ENCODE measurements around the gene NR3C2. TPM values are rescaled to one million over a fixed set of nuclear protein-coding genes. Genes with fewer than 3 reads are reported as not detected.

NR3C2 gene
- total RNA-seq (2021; ENCODE audit: unreplicated experiment) = 2.7 TPM
- polyA plus RNA-seq (2012) = 0.87 and 1.5 TPM in 2 replicates
- percentile 35 among the genes with signal in this experiment for Bru-seq, nascent RNA
- BruChase-seq, experiment 1, labeled RNA remaining after a 6-hour chase = percentile 17 among the genes with signal in this experiment
- BruChase-seq, experiment 2, labeled RNA remaining after a 2-hour chase = percentile 25 among the genes with signal in this experiment
- long read RNA-seq, partial matches to known transcripts = 0 of 3 reads
- long read RNA-seq, other reads (novel, unspliced or antisense) = 3 of 3 reads

DNA sequence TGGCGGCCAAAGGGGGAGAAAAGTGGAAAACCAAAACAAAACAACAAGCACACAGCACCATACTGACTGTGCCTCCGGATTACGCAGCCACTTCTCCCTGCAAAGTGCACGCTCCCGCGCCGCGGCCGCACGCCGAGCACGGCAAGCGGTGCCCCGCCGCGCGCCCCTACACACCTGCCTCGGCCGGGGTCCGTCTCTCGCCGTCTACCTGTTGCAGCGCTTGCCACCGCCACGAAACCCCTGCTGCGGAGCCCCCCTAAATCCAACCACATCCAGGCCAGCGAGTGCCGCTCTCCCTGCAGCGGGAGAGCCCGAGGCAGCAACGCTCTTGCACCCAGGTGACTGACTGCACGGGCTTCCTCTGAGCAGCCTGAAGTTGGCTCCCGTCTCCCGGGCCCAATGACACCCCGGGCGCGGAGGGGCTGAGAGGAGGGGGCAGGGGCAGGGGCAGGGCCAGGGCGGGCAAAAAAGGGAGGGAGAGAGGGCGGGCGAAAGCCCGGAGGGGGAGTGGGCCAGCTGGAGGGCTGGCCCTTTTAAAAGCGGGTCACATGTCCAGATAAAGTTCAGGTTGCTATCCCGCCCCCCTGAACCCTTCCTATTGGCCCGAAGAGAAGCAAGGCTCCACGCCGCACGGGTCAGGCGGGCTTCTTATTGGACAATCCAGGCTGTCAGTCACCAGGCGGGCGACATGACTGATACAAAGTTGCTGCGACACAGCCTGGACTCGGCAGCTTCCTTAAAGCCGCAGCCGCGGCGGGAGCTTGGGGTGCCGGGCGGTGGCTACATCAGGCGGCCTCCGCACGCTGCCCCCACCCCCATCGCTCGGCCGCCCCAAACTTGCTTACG lies at the start of gene NR3C2:
TSS of gene NR3C2 (minus strand) at position 429 of the 846 bp plus-strand sequence.
- ChIA-PET CTCF (no interaction called here), POLR2A (interaction anchor here (0.6 to 1.2 kb wide), 3 partner anchors 191 to 1106 kb away, joined by 3 to 5 read pairs (median 3); no protein-coding TSS in a partner anchor), RAD21 (ENCODE audit: low non-redundant PET in 1 of 2, low total read pairs in 2 of 2, uncharacterized antibody in 2 of 2, unreplicated experiment in 2 of 2) (no interaction called here)
- H2AFZ ChIP-seq (ENCODE audit: low read depth, low read length, poor library complexity, severe bottlenecking) = peak within 1 kb of the TSS; percentile 91
- intact Hi-C loops (cut with micrococcal nuclease) = loop anchor here (10.0 kb wide), 1 partner anchor 457 kb away; no protein-coding TSS in a partner anchor
- ATAC-seq (peak; percentile 92), DNase-seq (ENCODE audit: low read depth, low spot score) (peak; percentile 95)
- TF ChIP-seq SIN3A (IDR thresholded peaks at IDR 0.05; ENCODE audit: low read depth) (peak; percentile 60), CBX3 (IDR thresholded peaks at IDR 0.05; ENCODE audit: low read depth) (no peak), POLR2A (IDR thresholded peaks at IDR 0.05; ENCODE audit: borderline replicate concordance, extremely low read depth, insufficient read depth, insufficient read length) (peak; percentile 95), FOSL1 (IDR thresholded peaks at IDR 0.05; ENCODE audit: low read depth) (no peak), SP1 (IDR thresholded peaks at IDR 0.05; ENCODE audit: low read depth) (peak; percentile 97), POLR2AphosphoS5 (IDR thresholded peaks at IDR 0.05; ENCODE audit: low read depth, low read length) (peak; percentile 97), TCF7L2 (IDR thresholded peaks at IDR 0.05; ENCODE audit: borderline replicate concordance, extremely low read depth, insufficient read depth, insufficient read length) (peak; percentile 61), YY1 (IDR thresholded peaks at IDR 0.05; ENCODE audit: extremely low read depth, insufficient replicate concordance, low read depth, low read length) (peak; percentile 41), MAX (IDR thresholded peaks at IDR 0.05) (peak; percentile 73)
- TF ChIP-seq, protein P1, sequence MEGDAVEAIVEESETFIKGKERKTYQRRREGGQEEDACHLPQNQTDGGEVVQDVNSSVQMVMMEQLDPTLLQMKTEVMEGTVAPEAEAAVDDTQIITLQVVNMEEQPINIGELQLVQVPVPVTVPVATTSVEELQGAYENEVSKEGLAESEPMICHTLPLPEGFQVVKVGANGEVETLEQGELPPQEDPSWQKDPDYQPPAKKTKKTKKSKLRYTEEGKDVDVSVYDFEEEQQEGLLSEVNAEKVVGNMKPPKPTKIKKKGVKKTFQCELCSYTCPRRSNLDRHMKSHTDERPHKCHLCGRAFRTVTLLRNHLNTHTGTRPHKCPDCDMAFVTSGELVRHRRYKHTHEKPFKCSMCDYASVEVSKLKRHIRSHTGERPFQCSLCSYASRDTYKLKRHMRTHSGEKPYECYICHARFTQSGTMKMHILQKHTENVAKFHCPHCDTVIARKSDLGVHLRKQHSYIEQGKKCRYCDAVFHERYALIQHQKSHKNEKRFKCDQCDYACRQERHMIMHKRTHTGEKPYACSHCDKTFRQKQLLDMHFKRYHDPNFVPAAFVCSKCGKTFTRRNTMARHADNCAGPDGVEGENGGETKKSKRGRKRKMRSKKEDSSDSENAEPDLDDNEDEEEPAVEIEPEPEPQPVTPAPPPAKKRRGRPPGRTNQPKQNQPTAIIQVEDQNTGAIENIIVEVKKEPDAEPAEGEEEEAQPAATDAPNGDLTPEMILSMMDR (IDR thresholded peaks at IDR 0.05 in 2 of 3, conservative IDR thresholded peaks at IDR 0.05 in 1 of 3; ENCODE audit: borderline replicate concordance in 1 of 3, insufficient read depth in 1 of 3, low read depth in 2 of 3, low read length in 2 of 3) = no peak
- peaks cover 4 to 27% of the 10 kb centered on the region in 2 experiments; a peak in 3 of 4 replicates for H3K4me1 ChIP-seq (ENCODE audit: control insufficient read depth in 1 of 2, insufficient read depth in 2 of 2, low read length in 2 of 2)
- no peaks in the 10 kb centered on the region for H3K36me3 ChIP-seq (ENCODE audit: control insufficient read depth in 1 of 2, insufficient read depth in 2 of 2, low read length in 2 of 2)
- H3K9ac ChIP-seq (ENCODE audit: low read length) = peak within 1 kb of the TSS; percentile 65
- H3K27ac ChIP-seq (ENCODE audit: low read depth, low read length) = peak within 1 kb of the TSS; percentile 43; the same call in 1 of the 2 replicates
- no peaks in the 10 kb centered on the region for H3K79me2 ChIP-seq (ENCODE audit: insufficient read depth, low read length)
- H3K4me3 ChIP-seq (replicated peaks in 1 of 2; ENCODE audit: low read depth in 1 of 2, low read length in 2 of 2) = peak within 1 kb of the TSS; percentile 76 to 87
- no peaks in the 10 kb centered on the region for H3K9me2 ChIP-seq (ENCODE audit: insufficient read depth)
- no peaks in the 10 kb centered on the region; the same call in 1 of the 2 replicates for H3K27me3 ChIP-seq (ENCODE audit: insufficient read depth, low read length)
- H3K4me2 ChIP-seq (ENCODE audit: low read length) = peak within 1 kb of the TSS; percentile 99
- BruUV-seq (replicated peaks) = no TSS peak
- no peaks in the 10 kb centered on the region for H3K9me3 ChIP-seq (ENCODE audit: control insufficient read depth in 1 of 2, insufficient read depth in 1 of 2, low read depth in 1 of 2, low read length in 2 of 2)
- no peaks in the 10 kb centered on the region for H4K20me1 ChIP-seq (ENCODE audit: insufficient read depth)
